HG02642 (cell line): ENCODE results near the gene CDKL1.

Source experiments
- ATAC-seq: cut with Tn5 transposase; IDR thresholded peaks from one replicate; pipeline ENCODE4 v1.9.1; 2021; ENCODE audit warnings: mild to moderate bottlenecking; ENCODE audit not compliant: unreplicated experiment, poor library complexity

Gene CDKL1

GRCh38 chr14:50290306-50290705 is 106.4 kb downstream of the CDKL1 start:
- no peak for ATAC-seq

GRCh38 chr14:50288146-50288545 is 108.5 kb downstream of the CDKL1 start:
- ATAC-seq, result no peak

DNA sequence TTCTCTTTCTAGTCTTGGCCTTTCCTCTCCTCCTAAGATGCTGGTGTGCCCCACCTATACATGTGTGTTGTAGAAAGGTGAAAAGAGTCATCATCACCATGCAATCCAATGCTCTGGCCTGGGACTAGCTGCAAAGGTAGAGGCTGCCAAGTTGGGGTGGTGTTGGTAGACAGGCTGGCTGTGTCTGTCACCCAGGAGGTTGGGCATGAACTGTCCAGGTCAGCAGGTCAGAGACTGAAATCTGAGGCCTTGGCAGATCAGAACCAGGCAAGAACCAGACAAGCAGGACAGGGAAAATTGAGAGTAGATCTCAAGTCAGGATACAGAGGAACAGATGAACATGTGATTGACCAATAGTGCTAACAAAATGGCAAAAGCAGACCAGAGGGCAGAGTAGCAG is 110.8 kb downstream of the CDKL1 start:
- ATAC-seq, result no peak
